GM23338 (cell line): ENCODE measurements around the gene ATP5ME. TPM values are rescaled to one million over a fixed set of nuclear protein-coding genes. Genes with fewer than 3 reads are reported as not detected.

Experiments
- ATAC-seq: fragments of 200-7000 bp; cut with Tn5 transposase; 3 replicates; pipeline ENCODE4 v1.9.1; 2020
- DNase-seq: peaks from one replicate; pipeline ENCODE4 v3.0.0-alpha.2; 2015; ENCODE audit warnings: low spot score
- H2AFZ ChIP-seq: fragments of 200-600 bp; sonication (generic); 2 replicates; pipeline ENCODE4 v1.8.0; 2016; ENCODE audit warnings: antibody characterized with exemption, mild to moderate bottlenecking, moderate library complexity
- H3F3A ChIP-seq: fragments of 200-600 bp; sonication (generic); replicated peaks from 2 replicates; pipeline ENCODE4 v1.8.0; 2017; ENCODE audit warnings: antibody characterized with exemption, mixed run types, low read depth
- H3K27ac ChIP-seq: fragments of 200-600 bp; sonication (generic); 2 replicates; pipeline ENCODE4 v1.6.1; 2016; ENCODE audit warnings: low read depth
- H3K27me3 ChIP-seq: fragments of 200-600 bp; sonication (generic); 2 replicates; pipeline ENCODE4 v1.8.0; 2016; ENCODE audit warnings: mild to moderate bottlenecking, mixed run types, moderate library complexity; ENCODE audit not compliant: insufficient read depth
- H3K36me3 ChIP-seq: fragments of 200-600 bp; sonication (generic); 2 replicates; pipeline ENCODE4 v1.8.0; 2016; ENCODE audit warnings: mild to moderate bottlenecking; ENCODE audit not compliant: insufficient read depth
- H3K4me1 ChIP-seq: fragments of 200-600 bp; sonication (generic); 2 replicates; pipeline ENCODE4 v1.8.0; 2016; ENCODE audit warnings: mild to moderate bottlenecking, moderate library complexity; ENCODE audit not compliant: insufficient read depth
- H3K4me2 ChIP-seq: fragments of 200-600 bp; sonication (generic); 2 replicates; pipeline ENCODE4 v1.7.1; 2017; ENCODE audit warnings: mixed run types
- H3K4me3 ChIP-seq: fragments of 200-600 bp; sonication (generic); 2 replicates; pipeline ENCODE4 v1.6.1; 2016; ENCODE audit warnings: mixed run types
- H3K79me2 ChIP-seq: fragments of 200-600 bp; sonication (generic); replicated peaks from 2 replicates; pipeline ENCODE4 v1.8.0; 2017; ENCODE audit warnings: mild to moderate bottlenecking; ENCODE audit not compliant: insufficient read depth
- H3K9me2 ChIP-seq: fragments of 200-600 bp; sonication (generic); 2 replicates; pipeline ENCODE4 v1.8.0; 2017; ENCODE audit not compliant: insufficient read depth
- H4K20me1 ChIP-seq: fragments of 200-600 bp; sonication (generic); replicated peaks from 2 replicates; pipeline ENCODE4 v1.8.0; 2017; ENCODE audit warnings: mild to moderate bottlenecking; ENCODE audit not compliant: insufficient read depth
- H3K27ac Mint-ChIP-seq: 2 replicates; pipeline ENCODE4 v1.8.0; 2020; ENCODE audit warnings: inconsistent platforms, mild to moderate bottlenecking, moderate library complexity, mixed read lengths
- H3K27me3 Mint-ChIP-seq: 3 replicates; pipeline ENCODE4 v1.8.0; 2022; ENCODE audit warnings: low read depth, mild to moderate bottlenecking, moderate library complexity, mixed read lengths, inconsistent platforms; ENCODE audit not compliant: insufficient read depth, poor library complexity
- H3K36me3 Mint-ChIP-seq: 3 replicates; pipeline ENCODE4 v1.8.0; 2021; ENCODE audit warnings: low read depth, mild to moderate bottlenecking, inconsistent platforms, moderate library complexity, mixed read lengths
- H3K4me1 Mint-ChIP-seq: 3 replicates; pipeline ENCODE4 v1.8.0; 2020; ENCODE audit warnings: mild to moderate bottlenecking, inconsistent platforms, mixed read lengths
- H3K4me3 Mint-ChIP-seq: 3 replicates; pipeline ENCODE4 v1.8.0; 2021; ENCODE audit warnings: moderate library complexity, mild to moderate bottlenecking, inconsistent platforms, mixed read lengths
- H3K9me3 Mint-ChIP-seq: 3 replicates; pipeline ENCODE4 v1.8.0; 2020; ENCODE audit warnings: moderate library complexity, mild to moderate bottlenecking, inconsistent platforms, mixed read lengths
- CTCF ChIP-seq, 2 experiments: fragments of 200-600 bp in 1 of 2; sonication (generic) in 1 of 2; conservative IDR thresholded peaks; 2 replicates each; pipeline versions ENCODE4 v1.5.1 to v1.6.1; 2016 to 2017; ENCODE audit warnings: antibody characterized with exemption in 2 of 2, low read depth in 2 of 2, mild to moderate bottlenecking in 2 of 2, moderate library complexity in 1 of 2
- EZH2 ChIP-seq: fragments of 200-600 bp; sonication (generic); IDR thresholded peaks from one replicate; pipeline ENCODE4 v1.8.0; 2017; ENCODE audit warnings: antibody characterized with exemption, mild to moderate bottlenecking, low read depth; ENCODE audit not compliant: unreplicated experiment
- EZH2phosphoT487 ChIP-seq: fragments of 200-600 bp; sonication (generic); IDR thresholded peaks from one replicate; pipeline ENCODE4 v1.8.1; 2018; ENCODE audit warnings: antibody characterized with exemption; ENCODE audit not compliant: unreplicated experiment
- NANOG ChIP-seq: IDR thresholded peaks from 2 replicates; pipeline ENCODE4 v1.6.1; 2016; ENCODE audit warnings: antibody characterized with exemption, borderline replicate concordance
- POLR2AphosphoS5 ChIP-seq: IDR thresholded peaks from 2 replicates; pipeline ENCODE4 v1.6.1; 2016; ENCODE audit warnings: antibody characterized with exemption, low read depth
- REST ChIP-seq: IDR thresholded peaks from one replicate; pipeline ENCODE4 v1.6.1; 2018; ENCODE audit warnings: antibody characterized with exemption; ENCODE audit not compliant: unreplicated experiment
- STAT1 ChIP-seq: IDR thresholded peaks from one replicate; pipeline ENCODE4 v1.6.1; 2016; ENCODE audit warnings: antibody characterized with exemption; ENCODE audit not compliant: unreplicated experiment
- ZNF114 ChIP-seq: fragments of 250-450 bp; sonication (Bioruptor Pico); IDR thresholded peaks from 2 replicates; pipeline ENCODE4 v1.5.0; 2020; ENCODE audit warnings: mild to moderate bottlenecking, moderate library complexity
- ZNF331 ChIP-seq: fragments of 250-450 bp; sonication (Bioruptor Pico); IDR thresholded peaks from 2 replicates; pipeline ENCODE4 v1.5.0; 2020; ENCODE audit warnings: low read depth, mild to moderate bottlenecking, moderate library complexity
- polyA plus RNA-seq: library from polyadenylated mRNA; unstranded; fragments of >200 nt; fragmentation: Nextera tagmentation; extraction: Ambion mirVana; gene quantifications from 2 replicates; pipeline ENCODE4 v1.2.1, GENCODE V29; 2016
- total RNA-seq: library from RNA; depleted of rRNA; stranded (reverse); fragments of >200 nt; shearing (Covaris generic); gene quantifications from 2 replicates; pipeline ENCODE4 v1.2.3, GENCODE V29; 2014

The ATP5ME gene
- total and polyA plus RNA-seq, 2 experiments from 2014 or later = 60.5 to 2,021 TPM

- Histone ChIP-seq H3K4me3 (no peak overlapping the region), H3K4me2 (no peak overlapping the region), H3K9me2 (no peaks in the 10 kb centered on the region), H3K27ac (no peak overlapping the region), H4K20me1 (peaks cover 21% of the 10 kb centered on the region), H3K36me3 (no peaks in the 10 kb centered on the region), H3K4me1 (no peaks in the 10 kb centered on the region), H2AFZ (no peak overlapping the region), H3K79me2 (peaks cover 59% of the 10 kb centered on the region), H3F3A (no peaks in the 10 kb centered on the region), H3K27me3 (no peaks in the 10 kb centered on the region)
- H3K36me3 Mint-ChIP-seq = peaks cover 38% of the 10 kb centered on the region
- H3K27me3 Mint-ChIP-seq = peaks cover 9% of the 10 kb centered on the region
- no peak overlapping the region for H3K4me3 Mint-ChIP-seq
- H3K9me3 Mint-ChIP-seq = no peaks in the 10 kb centered on the region; the same call in 2 of the 3 replicates
- no peaks in the 10 kb centered on the region; the same call in 2 of the 3 replicates for H3K4me1 Mint-ChIP-seq
- H3K27ac Mint-ChIP-seq = no peak overlapping the region
- TF ChIP-seq STAT1 = no peak
- TF ChIP-seq ZNF331 = no peak
- ATAC-seq = no peak
- no peak for DNase-seq
These were observed 44.4 kb upstream of the ATP5ME start for GRCh38 chr4:718460-718859.

GRCh38 chr4:717601-718320, 43.7 kb upstream of the ATP5ME start:
- TF ChIP-seq EZH2phosphoT487 (no peak), EZH2 (no peak), REST (no peak), ZNF114 (CRISPR knock-in tag) (no peak), CTCF (conservative IDR thresholded peaks at IDR 0.05; ENCODE audit: low read depth in 2 of 2) (no peak), POLR2AphosphoS5 (no peak), NANOG (no peak)
- ATAC-seq = no peak
- no peak overlapping the region for H3K27ac ChIP-seq
- H3K36me3 ChIP-seq = no peaks in the 10 kb centered on the region
- no peak overlapping the region for H3K4me2 ChIP-seq
- peak overlapping the region; percentile 74; the same call in 1 of the 2 replicates for H3K27ac Mint-ChIP-seq
- no peaks in the 10 kb centered on the region for H3K9me2 ChIP-seq
- no peak for DNase-seq
- H3K36me3 Mint-ChIP-seq = peaks cover 31% of the 10 kb centered on the region
- H4K20me1 ChIP-seq = peaks cover 22% of the 10 kb centered on the region
- H2AFZ ChIP-seq = no peak overlapping the region
- H3K27me3 Mint-ChIP-seq = peaks cover 8% of the 10 kb centered on the region
- H3K4me3 Mint-ChIP-seq = no peak overlapping the region
- no peak overlapping the region for H3K4me3 ChIP-seq
- H3K79me2 ChIP-seq = peaks cover 59% of the 10 kb centered on the region
- H3K4me1 Mint-ChIP-seq = no peaks in the 10 kb centered on the region; the same call in 2 of the 3 replicates
- no peaks in the 10 kb centered on the region; the same call in 2 of the 3 replicates for H3K9me3 Mint-ChIP-seq
- H3K27me3 ChIP-seq = no peaks in the 10 kb centered on the region
- H3K4me1 ChIP-seq = no peaks in the 10 kb centered on the region
- H3F3A ChIP-seq = no peaks in the 10 kb centered on the region
